ENCODE measurements around the gene LRRC8D.

LRRC8D gene

DNA sequence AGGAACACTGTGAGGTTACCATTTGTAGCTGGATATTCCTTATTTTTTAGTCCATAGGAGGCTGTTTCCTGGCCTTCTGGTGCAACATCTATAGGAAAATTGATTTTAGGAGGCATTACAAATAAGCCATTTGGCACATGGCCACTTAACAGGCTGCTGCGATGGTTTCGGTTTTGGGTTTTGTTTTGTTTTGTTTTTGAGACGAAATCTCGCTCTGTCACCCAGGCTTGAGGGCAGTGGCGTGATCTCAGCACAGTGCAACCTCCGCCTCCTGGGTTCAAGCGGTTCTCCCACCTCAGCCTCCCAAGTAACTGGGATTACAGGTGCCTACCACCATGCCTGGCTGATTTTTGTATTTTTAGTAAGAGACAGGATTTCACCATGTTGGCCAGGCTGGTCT lies 20.1 kb upstream of the LRRC8D start:
- TF ChIP-seq, protein P1, sequence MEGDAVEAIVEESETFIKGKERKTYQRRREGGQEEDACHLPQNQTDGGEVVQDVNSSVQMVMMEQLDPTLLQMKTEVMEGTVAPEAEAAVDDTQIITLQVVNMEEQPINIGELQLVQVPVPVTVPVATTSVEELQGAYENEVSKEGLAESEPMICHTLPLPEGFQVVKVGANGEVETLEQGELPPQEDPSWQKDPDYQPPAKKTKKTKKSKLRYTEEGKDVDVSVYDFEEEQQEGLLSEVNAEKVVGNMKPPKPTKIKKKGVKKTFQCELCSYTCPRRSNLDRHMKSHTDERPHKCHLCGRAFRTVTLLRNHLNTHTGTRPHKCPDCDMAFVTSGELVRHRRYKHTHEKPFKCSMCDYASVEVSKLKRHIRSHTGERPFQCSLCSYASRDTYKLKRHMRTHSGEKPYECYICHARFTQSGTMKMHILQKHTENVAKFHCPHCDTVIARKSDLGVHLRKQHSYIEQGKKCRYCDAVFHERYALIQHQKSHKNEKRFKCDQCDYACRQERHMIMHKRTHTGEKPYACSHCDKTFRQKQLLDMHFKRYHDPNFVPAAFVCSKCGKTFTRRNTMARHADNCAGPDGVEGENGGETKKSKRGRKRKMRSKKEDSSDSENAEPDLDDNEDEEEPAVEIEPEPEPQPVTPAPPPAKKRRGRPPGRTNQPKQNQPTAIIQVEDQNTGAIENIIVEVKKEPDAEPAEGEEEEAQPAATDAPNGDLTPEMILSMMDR (conservative IDR thresholded peaks at IDR 0.05; ENCODE audit: low read length): no peak
- DNase-seq (ENCODE audit: low read depth): no peak

DNA sequence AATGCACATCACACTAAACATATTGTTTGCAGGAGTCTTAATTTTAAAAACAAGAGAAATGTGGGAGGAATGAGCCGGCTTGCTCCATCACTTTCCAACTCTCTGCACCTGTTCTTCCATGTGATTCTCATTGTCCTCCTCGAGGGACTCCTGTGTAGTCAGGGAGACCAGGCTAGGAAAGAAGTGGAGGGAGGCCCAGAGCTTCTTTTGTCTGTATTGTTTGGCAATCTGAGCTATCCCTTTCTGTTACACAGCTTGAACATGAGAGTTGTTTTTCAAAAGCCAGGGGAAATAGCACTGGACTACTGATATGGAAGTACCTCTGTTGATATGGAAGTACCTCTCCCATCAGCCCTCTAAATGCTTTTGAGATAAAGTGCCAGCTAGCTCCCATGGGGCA lies 18.8 kb upstream of the LRRC8D start:
- no peak for DNase-seq (ENCODE audit: low read depth)
- H3K4me3 ChIP-seq (ENCODE audit: low read length): no peak overlapping the region
- TF ChIP-seq, protein P1 (conservative IDR thresholded peaks at IDR 0.05; ENCODE audit: low read length): no peak

More for the DNA sequence above, 20.1 kb upstream of the LRRC8D start:
- no peak overlapping the region for H3K4me3 ChIP-seq (ENCODE audit: low read length)

DNA sequence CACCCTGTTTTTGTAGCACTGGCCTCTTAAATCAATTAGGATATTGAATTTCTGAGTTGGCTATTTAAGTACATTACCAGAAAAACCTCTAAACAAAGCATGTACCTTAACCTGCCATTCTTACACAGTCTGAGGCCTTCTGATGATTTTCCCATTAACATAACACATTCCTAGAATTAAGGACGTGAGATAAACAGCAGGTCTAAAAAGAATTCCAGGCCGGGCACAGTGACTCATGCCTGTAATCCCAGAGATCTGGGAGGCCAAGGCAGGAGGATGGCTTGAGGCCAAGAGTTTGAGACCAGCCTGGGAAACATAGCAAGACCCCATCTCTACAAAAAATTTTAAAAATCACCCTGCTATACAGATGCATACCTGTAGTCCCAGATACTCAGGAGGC lies 18.0 kb upstream of the LRRC8D start:
- TF ChIP-seq, protein P1 (conservative IDR thresholded peaks at IDR 0.05; ENCODE audit: low read length): no peak
- DNase-seq (ENCODE audit: low read depth): no peak
- H3K4me3 ChIP-seq (ENCODE audit: low read length): no peak overlapping the region

DNA sequence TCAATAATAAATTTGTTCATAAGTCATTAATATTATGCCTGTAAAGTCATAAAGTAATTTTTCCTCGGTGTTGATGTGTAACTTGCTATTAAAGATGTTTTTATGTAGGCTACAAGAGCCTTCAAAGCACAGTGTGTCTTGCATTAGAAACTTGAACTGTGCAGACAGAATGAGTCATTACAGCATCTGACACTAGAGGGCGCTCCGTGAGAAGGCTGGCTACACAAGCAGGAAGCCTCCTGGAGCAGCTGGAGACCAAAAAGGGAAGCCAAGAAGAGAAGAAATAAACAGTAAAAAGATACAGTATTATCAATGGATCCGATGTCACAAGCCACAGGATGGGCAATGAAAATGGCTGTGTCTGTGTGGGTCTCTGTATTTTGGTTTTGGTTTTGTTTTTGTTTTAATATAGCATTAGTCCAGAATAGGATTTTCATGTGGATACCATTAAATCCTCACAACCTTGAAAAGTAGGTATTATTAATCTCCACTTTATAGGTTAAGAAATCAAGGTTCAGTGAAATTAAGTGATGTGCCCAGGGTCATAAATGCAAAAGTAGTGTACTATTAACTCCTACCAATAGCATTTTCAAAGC lies 16.1 kb upstream of the LRRC8D start:
- TF ChIP-seq, protein P1 (conservative IDR thresholded peaks at IDR 0.05; ENCODE audit: low read length): peak; percentile 98
- DNase-seq (ENCODE audit: low read depth): peak; percentile 81

DNA sequence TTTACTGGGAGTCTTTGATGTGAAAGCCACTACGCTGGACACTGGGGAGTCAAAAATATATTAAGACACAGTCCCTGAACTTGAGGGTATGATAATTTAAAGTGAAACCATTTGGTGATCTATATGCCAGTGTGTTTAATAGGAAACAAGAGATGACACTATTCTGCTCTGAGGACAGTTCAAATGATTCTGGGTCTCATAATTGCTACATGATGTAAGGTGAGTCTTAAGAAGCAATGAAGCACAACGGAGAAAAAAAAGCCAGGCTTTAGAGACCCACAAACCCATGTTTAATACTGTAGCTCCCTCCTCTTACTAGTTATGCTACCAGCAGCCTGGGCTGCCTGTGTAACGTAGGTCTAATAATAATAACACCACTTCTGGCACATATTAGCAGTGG lies 14.2 kb upstream of the LRRC8D start:
- H3K4me3 ChIP-seq (ENCODE audit: low read length): no peak overlapping the region
- TF ChIP-seq, protein P1 (conservative IDR thresholded peaks at IDR 0.05; ENCODE audit: low read length): no peak
- no peak for DNase-seq (ENCODE audit: low read depth)

More for the DNA sequence above, 16.1 kb upstream of the LRRC8D start:
- no peak overlapping the region for H3K4me3 ChIP-seq (ENCODE audit: low read length)

DNA sequence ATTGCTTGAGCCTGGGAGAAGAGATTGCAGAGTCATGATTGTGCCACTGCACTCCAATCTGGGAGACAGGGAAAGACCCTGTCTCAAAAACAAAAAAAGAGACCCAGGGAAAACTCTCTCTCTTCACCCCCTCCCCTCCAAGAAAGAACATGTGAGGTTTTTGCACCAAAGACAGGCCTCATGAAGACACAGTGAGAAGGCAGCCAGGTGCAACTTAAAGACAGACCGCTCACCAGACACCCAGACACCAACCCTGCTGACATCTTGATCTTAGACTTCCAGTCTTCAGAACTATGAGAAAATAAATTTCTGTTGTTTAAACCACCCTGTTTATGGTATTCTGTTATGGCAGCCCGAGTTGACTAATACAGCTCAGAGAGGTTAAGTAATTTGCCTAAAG lies 13.3 kb upstream of the LRRC8D start:
- no peak overlapping the region for H3K4me3 ChIP-seq (ENCODE audit: low read length)
- no peak for DNase-seq (ENCODE audit: low read depth)
- TF ChIP-seq, protein P1 (conservative IDR thresholded peaks at IDR 0.05; ENCODE audit: low read length): no peak

DNA sequence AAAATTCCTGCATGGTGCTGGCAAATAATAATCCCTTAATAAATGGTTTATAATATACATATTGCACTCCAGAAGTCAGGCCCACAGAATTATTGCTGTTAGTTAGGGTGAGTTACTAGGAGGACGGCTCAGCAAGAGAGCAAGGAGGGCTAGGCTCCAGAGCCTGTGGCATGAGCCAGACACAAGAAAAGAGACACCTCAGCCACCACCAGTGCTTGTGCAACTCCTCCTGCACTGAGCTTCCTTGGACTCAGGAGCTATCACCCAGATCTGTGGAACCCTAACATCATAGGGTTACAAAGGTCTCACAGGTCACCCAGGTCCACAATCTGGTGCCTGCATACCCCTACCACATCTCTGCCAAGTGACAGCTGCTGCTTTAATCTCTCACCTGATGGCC lies 12.8 kb upstream of the LRRC8D start:
- H3K4me3 ChIP-seq (ENCODE audit: low read length): no peak overlapping the region
- no peak for DNase-seq (ENCODE audit: low read depth)
- TF ChIP-seq, protein P1 (conservative IDR thresholded peaks at IDR 0.05; ENCODE audit: low read length): no peak

Data from AG10803 (cell line).